HG03460 (cell line): Measurements from ENCODE around the gene DTNA.
"Not testable (repeated sequence)": the region's sequence is repeated elsewhere in the genome, so short reads cannot be mapped to it uniquely, and the experiment has no call there.

Experiments used
- ATAC-seq: cut with Tn5 transposase; IDR thresholded peaks from one replicate; pipeline ENCODE4 v1.9.1; 2021; ENCODE audit not compliant: unreplicated experiment

Gene DTNA

DNA sequence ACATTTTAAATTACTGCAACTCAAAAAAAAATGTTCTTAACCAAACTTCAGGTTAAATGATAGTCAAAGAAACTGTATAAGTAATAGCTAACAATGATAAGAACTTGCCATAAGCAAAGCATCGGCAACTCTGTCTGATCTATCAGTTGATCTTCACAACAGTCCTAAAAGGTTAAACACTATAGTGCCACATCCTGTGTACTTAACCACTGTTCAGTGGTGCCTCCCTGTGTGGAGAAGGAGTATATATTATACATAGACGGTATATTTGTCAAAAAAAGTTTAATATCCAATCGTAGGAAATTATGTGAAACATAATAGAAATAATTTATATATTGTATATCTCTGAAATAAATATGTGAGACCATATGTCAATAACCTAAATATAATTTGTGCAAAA is 13.0 kb downstream of the DTNA start:
- ATAC-seq: no peak

DNA sequence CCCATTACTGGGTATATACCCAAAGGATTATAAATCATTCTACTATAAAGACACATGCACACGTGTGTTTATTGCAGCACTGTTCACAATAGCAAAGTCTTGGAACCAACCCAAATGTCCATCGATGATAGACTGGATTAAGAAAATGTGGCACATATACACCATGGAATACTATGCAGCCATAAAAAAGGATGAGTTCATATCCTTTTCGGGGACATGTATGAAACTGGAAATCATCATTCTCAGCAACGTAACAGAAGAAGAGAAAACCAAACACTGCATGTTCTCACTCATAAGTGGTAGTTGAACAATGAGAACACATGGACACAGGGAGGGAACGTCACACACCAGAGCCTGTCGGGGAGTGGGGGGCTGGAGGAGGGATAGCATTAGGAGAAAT is 15.6 kb downstream of the DTNA start:
- not testable (repeated sequence) for ATAC-seq

DNA sequence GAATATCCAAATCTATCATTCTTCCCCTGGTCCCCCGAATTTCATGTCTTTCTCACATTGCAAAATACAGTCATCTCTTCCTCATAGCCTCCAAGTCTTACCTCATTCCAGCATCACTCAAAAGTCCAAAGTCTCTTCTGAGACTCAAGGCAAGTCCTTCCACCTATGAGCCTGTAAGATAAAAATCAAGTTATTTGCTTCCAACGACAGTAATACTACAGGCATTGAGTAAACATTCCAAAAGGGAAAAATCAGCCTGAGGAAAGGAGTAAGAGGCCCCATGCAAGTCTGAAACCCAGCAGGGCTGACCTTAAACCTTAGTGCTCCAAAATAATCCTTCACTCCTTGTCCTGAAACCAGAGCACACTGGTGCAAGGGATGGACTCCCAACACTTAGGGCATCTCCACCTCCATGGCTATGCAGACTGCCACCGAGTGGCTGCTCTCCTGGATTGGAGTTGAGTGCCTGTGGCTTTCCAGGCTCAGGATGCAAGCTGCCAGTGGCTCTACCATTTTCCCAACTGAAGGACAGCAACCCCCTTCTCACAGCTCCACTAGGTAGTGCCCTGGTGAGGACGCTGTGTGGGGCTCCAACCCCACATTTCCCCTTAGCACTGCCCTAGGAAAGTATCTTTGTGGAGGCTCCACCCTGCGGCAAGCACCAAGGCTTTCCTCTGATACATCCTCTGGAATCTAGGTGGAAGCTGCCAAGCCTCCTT is 16.3 kb downstream of the DTNA start:
- no peak for ATAC-seq

DNA sequence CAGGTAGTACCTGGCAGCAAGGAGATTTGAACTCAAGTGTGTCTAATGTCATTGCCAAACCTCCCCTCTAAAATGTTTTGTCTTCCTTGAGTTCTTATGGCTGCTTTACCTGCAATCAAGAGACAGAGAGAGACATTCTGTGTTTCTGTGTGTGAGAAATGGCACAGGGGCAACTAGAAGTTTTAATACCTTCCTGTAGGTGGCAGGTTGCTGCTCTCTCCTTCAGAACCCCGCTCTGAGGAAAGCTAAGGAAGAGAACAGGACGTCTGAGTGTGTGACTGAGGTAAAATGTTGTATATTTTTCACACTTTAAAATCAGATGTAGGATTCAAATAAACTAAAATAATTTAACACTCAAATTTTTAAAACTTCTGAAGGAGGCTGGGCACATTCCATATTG is 19.2 kb downstream of the DTNA start:
- ATAC-seq: peak; percentile 84

DNA sequence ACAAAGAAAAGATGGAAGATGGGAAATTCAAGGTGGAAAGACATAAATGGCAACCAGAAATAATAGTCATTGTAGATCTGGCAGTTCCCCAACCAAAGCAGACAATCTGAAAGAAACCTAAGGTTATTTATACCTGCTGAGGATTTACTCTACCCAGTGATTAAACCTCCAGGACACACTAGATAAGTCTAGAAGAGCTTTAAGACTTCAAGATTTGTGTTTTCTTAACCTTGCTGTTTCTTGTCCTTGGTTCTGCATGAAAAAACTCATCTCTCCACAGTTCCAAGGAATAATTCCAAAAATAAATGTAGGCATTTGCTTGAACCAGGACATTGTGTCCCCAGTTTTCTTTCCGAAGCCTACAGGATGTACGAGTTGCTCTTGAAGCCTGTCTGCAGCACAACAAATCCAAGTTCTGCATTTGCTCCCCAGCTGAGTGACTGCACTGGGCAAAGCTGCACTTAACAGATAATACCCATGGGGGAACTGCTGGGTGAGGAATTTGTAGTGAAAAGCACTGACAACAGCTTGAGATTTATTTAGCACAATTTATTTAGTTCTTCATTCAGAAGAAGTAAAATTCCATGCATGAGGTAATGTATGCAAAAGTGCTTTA is 19.8 kb downstream of the DTNA start:
- no peak for ATAC-seq

GRCh38 chr18:34730774-34731173 is 20.7 kb downstream of the DTNA start:
- no peak for ATAC-seq

DNA sequence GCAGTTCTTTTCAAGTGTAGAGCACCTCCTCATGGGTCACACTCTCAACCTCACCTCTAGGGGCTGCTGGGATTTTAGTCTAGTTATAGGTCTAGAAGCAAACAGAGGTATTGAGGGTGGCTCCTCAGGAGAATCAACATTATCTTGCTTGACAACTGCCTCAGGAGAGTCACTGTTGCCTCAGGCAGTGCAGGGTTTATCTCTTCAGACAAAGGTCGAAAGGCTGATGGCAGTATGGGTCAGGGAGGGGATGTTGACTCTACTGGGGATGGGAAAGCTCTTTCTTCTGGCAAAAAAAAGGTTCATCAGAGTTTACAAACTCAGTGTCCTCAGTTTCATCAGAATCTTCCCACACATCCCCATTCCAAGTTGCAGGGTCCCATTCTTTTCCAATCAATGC is 24.0 kb downstream of the DTNA start:
- ATAC-seq: no peak

- ATAC-seq: not testable (repeated sequence)
Observed at GRCh38 chr18:34734526-34734925, 24.4 kb downstream of the DTNA start.

- ATAC-seq: no peak
Observed at GRCh38 chr18:34738175-34738894, 28.2 kb downstream of the DTNA start.

- ATAC-seq: no peak
Observed at GRCh38 chr18:34740101-34740500, 30.0 kb downstream of the DTNA start.

DNA sequence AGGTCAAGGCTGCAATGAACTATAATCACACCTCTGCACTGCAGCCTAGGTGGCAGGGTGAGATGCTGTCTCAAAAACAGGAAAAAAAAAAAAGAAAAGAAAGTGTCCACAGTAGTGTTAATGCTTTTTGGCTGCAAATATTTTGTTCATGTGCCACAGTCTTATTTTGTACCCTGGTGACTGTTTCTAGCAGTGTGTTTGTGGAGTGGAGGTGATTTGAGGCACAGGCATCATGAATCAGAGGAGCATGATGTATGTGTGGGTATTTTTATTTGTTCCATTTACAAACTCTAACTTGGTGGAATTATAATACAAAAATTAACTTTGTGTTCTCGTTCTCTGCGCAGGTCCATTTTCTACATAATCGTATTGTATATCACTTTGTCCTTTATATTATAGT is 30.6 kb downstream of the DTNA start:
- no peak for ATAC-seq

DNA sequence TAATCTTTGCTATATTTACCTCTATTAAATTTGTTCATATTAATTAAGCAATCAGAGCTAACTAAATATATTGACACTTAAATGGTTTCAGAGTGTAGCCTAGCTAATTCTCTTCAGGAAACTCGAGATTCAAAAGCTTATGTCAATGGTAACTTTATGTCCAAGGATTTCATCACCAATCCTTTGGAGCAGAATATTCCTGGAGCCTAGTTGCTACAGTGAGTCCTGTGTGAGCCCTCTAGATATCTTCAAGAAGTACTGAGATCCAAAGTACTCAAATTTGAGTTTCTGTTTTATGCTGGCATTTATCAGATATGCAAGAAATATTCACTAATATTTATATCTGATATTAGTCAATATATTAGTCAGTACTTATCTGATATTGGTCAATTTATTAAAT is 31.3 kb downstream of the DTNA start:
- ATAC-seq: no peak

GRCh38 chr18:34742891-34743341 is 32.8 kb downstream of the DTNA start:
- ATAC-seq: no peak

DNA sequence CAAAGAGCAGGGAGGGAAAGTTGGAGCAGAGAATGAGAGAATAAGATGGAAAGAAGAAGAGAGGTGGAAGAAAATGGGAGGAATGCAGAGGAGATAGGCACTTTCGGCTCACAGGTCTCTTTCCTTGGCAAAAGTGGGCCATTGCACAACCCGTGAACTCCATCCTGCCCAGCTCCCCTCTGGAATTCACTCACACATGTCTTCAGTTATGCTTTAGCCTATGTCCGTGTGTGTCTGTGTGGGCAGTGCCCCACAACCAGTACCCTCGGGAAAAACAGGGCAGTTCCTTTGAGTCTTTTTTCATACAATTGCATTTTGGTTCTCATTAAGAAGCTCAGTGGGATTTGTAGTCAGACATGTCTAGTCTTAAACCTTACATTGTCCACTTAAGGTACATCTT is 34.5 kb downstream of the DTNA start:
- ATAC-seq: no peak

- no peak for ATAC-seq
Observed at GRCh38 chr18:34746614-34747013, 36.5 kb downstream of the DTNA start.

- ATAC-seq: no peak
Observed at GRCh38 chr18:34749721-34750120, 39.6 kb downstream of the DTNA start.

DNA sequence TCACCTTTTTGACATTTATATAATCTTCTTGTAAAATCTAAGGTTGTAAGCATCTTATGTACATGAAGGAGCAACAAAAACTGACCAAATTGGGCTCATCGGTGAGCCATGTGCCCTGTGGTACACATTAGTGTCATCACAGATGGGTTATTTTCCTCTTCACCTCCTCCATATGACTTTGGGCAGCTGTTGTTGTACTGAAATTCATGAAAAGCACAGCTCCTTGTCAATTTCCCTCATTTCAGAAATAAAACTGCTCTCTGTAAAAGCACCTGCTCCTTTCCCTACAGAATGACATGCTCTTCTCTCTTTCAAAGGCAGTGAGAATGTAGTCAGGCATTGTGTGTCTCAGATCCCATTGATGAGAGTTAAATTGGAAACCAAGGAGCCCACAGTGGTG is 42.0 kb downstream of the DTNA start:
- no peak for ATAC-seq

DNA sequence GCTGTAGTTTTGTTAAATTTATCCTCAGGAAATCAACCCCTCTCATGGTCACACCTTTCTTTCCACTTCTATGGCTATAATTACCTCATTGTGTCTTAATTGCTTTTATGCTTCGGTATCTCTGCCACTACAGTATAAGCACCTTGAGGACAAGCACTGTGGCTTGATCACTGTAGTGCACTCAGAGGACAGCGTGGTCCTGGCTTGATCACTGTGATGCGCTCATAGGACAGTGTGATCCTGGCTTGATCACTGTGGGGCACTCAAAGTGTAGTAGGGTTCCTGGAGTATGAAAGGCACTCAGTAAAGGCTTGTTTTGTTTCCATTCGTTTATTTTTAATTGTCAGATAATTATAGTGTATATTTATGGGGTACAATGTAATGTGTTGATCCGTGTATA is 44.2 kb downstream of the DTNA start:
- no peak for ATAC-seq

DNA sequence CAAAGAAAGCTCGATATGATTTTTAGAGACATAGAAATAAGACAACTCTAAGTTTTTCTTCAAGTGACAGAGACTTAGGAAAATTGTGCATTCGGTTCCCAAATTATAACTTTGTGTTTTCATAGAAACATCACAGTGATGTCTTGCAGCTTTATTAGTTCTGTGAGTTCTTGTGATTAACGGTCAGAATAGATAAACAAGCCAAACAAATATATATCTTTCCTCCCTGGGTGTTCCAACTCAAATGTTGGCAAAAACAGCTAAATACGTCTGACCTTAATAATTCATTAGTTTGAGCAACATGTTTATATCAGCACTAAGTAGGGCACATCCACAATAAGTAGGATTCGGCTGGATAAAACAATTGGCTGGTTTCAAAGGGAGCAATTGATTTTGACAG is 47.6 kb downstream of the DTNA start:
- no peak for ATAC-seq

- no peak for ATAC-seq
Observed at GRCh38 chr18:34758378-34758948, 48.4 kb downstream of the DTNA start.

DNA sequence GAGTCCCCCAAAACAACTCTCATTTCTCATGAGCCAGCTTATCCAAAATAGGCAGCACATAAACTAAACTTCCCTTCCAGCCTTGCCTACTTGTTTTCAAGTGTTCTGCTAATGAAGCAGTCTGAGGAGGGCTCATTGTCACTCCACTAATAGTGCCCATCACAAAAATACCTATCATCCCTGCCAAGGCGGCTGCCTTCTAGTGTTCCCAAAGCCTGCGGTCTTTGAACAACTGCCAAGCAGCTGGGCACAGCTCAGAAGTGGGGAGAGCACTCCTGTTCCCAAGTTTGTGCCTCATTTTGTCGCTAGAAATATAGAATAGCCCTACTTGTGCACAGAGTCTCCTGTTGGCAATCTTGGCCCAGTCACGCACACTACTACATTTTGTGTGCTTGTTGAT is 50.3 kb downstream of the DTNA start:
- ATAC-seq: no peak

DNA sequence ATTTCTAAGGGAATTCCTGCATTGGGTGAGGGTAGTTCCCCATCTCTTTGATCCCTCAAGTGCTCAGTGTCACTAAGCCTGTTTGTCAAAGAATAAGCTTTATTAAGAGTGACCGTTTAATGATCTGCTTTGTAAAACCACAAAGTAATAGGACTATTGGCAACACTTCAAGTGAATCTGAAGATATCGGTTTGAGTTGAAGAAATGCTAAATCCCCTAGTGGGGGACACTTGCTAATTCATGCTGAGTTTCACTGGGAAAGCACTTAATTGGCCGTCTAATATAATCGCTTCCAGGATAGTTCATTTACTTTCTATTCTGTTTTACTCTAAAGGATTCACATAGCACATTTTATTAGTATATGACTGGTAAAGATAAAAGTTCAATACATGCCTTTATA is 54.4 kb downstream of the DTNA start:
- ATAC-seq: no peak
